ENCODE measurements around the gene PROC.
A peak's percentile ranks its signal among the peaks of the same experiment; 100 is the strongest.

Gene PROC

GRCh38 chr2:127463155-127463991 is 45.1 kb downstream of the PROC start:
- DNase-seq (ENCODE audit: low read depth) = no peak

- DNase-seq (ENCODE audit: low read depth) = peak; percentile 28
Measured at GRCh38 chr2:127464470-127465257, 46.4 kb downstream of the PROC start.

GRCh38 chr2:127465258-127465657 is 47.0 kb downstream of the PROC start:
- DNase-seq (ENCODE audit: low read depth) = no peak

- no peak for DNase-seq (ENCODE audit: low read depth)
Measured at GRCh38 chr2:127469051-127469450, 50.8 kb downstream of the PROC start.

- DNase-seq (ENCODE audit: low read depth) = no peak
Measured at GRCh38 chr2:127469974-127470373, 51.7 kb downstream of the PROC start.

GRCh38 chr2:127471286-127471988 is 53.2 kb downstream of the PROC start:
- DNase-seq (ENCODE audit: low read depth) = no peak

GRCh38 chr2:127472268-127472667 is 54.0 kb downstream of the PROC start:
- no peak for DNase-seq (ENCODE audit: low read depth)

- DNase-seq (ENCODE audit: low read depth) = no peak
Measured at GRCh38 chr2:127475788-127476187, 57.6 kb downstream of the PROC start.

All from stimulated activated CD4-positive, alpha-beta T cell treated with anti-CD3 and anti-CD28 coated beads, Interleukin-2, amount 100 ng/mL, for 4 hours (primary cell).